ENCODE results near the gene MYLK. TPM values are rescaled to one million over a fixed set of nuclear protein-coding genes. Genes with fewer than 3 reads are reported as not detected.

Gene MYLK
- total RNA-seq, 4 donors from 2014 or later, result 32.0 to 81.2 (median 61.5) TPM

DNA sequence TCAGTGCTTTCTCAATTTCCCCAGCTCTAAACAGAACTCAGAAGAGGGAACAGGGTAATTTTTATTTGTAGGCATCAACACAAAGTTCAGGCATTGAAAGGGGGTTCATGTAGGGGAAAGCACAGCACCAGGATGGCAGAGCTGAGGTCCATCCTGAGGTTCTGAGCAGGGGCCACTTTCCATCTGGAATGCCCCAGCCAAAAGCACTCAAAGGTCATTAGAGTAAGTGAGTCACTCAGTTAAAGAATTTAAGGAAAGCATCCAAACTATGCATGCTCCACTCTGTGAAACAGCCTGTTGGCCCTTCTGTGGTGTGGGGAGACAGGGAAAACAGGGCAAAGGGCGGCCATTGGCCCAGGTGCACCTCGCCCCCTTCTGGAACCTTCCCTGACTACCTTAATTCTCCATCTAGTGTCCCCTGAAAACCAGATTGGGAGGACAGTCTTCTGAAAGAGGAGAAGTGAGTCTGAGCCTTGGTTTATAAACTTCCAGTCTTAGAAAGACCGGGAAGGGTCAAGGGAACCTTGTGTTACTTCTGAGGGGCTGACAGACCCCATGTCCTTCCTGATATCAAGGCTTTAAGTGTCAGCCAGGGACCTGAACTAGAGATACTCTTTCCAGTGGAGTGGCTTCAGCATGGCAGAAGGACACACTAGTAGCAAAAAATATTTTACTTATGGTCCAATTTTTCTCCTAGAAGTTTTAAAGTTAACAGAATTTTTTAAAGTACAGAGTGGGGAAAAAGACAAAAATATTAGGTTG is 133.3 kb downstream of the MYLK start:
- whole genome bisulfite sequencing, 2 donors, result 69 to 71% methylated on average over 3 of the region's 3 CpGs
- TF ChIP-seq, protein P1, sequence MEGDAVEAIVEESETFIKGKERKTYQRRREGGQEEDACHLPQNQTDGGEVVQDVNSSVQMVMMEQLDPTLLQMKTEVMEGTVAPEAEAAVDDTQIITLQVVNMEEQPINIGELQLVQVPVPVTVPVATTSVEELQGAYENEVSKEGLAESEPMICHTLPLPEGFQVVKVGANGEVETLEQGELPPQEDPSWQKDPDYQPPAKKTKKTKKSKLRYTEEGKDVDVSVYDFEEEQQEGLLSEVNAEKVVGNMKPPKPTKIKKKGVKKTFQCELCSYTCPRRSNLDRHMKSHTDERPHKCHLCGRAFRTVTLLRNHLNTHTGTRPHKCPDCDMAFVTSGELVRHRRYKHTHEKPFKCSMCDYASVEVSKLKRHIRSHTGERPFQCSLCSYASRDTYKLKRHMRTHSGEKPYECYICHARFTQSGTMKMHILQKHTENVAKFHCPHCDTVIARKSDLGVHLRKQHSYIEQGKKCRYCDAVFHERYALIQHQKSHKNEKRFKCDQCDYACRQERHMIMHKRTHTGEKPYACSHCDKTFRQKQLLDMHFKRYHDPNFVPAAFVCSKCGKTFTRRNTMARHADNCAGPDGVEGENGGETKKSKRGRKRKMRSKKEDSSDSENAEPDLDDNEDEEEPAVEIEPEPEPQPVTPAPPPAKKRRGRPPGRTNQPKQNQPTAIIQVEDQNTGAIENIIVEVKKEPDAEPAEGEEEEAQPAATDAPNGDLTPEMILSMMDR (IDR thresholded peaks at IDR 0.05), result no peak
- no peak for TF ChIP-seq POLR2A (IDR thresholded peaks at IDR 0.05)
- no peak for TF ChIP-seq EP300 (IDR thresholded peaks at IDR 0.05)
- H3K27ac ChIP-seq, result peak overlapping the region in 2 of 4 donors; percentile 11 to 20
- DNase-seq (ENCODE audit: low spot score in 2 of 2), result no peak
- H3K36me3 ChIP-seq, result no peaks in the 10 kb centered on the region
- H3K4me3 ChIP-seq, result no peak overlapping the region
- no peaks in the 10 kb centered on the region for H3K9me3 ChIP-seq
- peaks cover 0 to 14% (median 4%) of the 10 kb centered on the region in 4 donors for H3K4me1 ChIP-seq
- H3K27me3 ChIP-seq, result no peaks in the 10 kb centered on the region

GRCh38 chr3:123750209-123750608 is 133.9 kb downstream of the MYLK start:
- Histone ChIP-seq H3K4me3 (no peak overlapping the region), H3K27me3 (no peaks in the 10 kb centered on the region), H3K36me3 (no peaks in the 10 kb centered on the region), H3K27ac (peak overlapping the region in 2 of 4 donors; percentile 11 to 20), H3K9me3 (no peaks in the 10 kb centered on the region), H3K4me1 (peaks cover 0 to 14% (median 4%) of the 10 kb centered on the region in 4 donors)
- 21 to 27% methylated on average over 1 of the region's 1 CpG for WGBS, 2 donors
- TF ChIP-seq POLR2A (IDR thresholded peaks at IDR 0.05) (no peak), EP300 (IDR thresholded peaks at IDR 0.05) (no peak)
- TF ChIP-seq, protein P1 (IDR thresholded peaks at IDR 0.05), result no peak
- no peak for DNase-seq (ENCODE audit: low spot score in 2 of 2)

DNA sequence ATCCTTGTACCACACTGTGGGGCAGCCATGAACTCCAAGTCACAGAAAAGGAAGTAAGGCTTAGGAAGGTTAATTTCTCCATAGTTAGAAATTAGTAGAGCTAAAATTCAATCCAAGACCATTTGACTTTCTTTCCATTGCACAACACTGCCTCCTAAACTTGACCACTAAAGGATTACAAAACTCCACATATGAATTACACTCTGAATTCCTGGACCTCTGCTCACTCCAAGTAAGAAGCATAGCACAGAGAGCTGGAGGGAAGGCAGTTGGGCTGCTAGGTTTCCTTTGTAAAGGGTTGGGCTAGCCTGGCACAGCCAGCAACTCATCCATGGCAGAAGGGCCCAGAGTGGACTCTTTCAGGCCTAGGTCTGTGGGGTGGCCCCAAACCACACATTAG is 134.4 kb downstream of the MYLK start:
- Histone ChIP-seq H3K36me3 (no peaks in the 10 kb centered on the region), H3K27me3 (no peaks in the 10 kb centered on the region), H3K9me3 (no peaks in the 10 kb centered on the region), H3K4me1 (peaks cover 0 to 14% (median 4%) of the 10 kb centered on the region in 4 donors), H3K27ac (peak overlapping the region in 1 of 4 donors; percentile 20), H3K4me3 (no peak overlapping the region)
- TF ChIP-seq, protein P1 (IDR thresholded peaks at IDR 0.05), result no peak
- no peak for TF ChIP-seq POLR2A (IDR thresholded peaks at IDR 0.05)
- TF ChIP-seq EP300 (IDR thresholded peaks at IDR 0.05), result peak in 1 of 2 donors; percentile 25
- DNase-seq (ENCODE audit: low spot score in 2 of 2), result no peak

DNA sequence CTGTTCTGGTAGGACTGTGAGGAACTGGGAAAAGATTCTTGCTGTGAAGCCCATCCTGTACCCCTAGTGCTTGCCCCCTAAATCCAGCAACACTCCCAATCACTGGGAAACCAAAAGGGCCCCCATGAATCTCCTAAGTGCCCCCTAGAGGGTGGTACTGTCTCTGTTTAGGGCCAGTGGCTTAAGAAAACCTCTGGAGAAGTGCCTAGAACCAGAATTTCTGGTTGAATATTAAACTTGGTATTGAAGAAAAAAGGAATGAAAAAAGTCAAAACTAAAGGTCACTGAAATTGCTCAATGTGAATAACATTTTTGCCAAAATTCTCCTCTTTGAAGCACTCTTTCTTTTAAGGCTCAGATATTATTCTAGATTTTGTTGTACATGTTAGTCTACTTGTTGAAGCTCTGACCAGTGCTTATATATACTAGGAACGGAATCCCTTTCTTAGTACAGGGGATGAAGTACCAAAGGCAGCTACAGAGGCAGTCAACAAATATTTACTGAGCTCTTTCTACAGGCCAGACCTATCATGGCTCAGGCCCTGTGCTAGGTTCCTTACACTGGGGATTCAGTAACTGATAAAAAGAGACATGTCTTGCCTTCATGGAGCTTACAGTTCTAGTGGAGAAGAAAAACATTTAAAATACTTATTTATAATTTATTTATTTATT is 138.8 kb downstream of the MYLK start:
- DNase-seq (ENCODE audit: low spot score in 2 of 2), result no peak
- H3K27me3 ChIP-seq, result no peaks in the 10 kb centered on the region
- no peak for TF ChIP-seq EP300 (IDR thresholded peaks at IDR 0.05)
- TF ChIP-seq POLR2A (IDR thresholded peaks at IDR 0.05), result no peak
- TF ChIP-seq, protein P1 (IDR thresholded peaks at IDR 0.05), result no peak
- no peaks in the 10 kb centered on the region for H3K36me3 ChIP-seq
- no peak overlapping the region for H3K4me3 ChIP-seq
- peaks cover 0 to 3% (median under 1%) of the 10 kb centered on the region in 4 donors for H3K4me1 ChIP-seq
- WGBS, 2 donors, result 73 to 74% methylated on average over 1 of the region's 1 CpG
- no peaks in the 10 kb centered on the region for H3K9me3 ChIP-seq
- H3K27ac ChIP-seq, result no peak overlapping the region

DNA sequence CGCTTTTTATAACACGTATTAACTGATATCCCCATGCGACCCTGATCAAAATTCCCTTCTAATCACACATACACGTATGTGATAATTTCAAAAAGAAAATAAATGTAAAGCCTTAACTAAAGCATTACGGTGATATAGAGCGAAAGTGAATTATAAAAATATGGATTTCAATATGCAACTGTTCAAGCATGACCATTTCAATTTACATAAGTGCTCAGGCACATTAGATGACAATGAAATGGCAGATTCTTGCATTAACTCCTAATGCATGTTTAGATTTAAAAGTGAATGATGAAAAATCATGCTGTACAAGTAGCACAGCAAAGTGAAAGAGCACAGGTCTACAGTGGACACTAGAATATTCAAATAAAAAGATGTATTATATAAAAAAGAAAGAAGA is 140.1 kb downstream of the MYLK start:
- Histone ChIP-seq H3K36me3 (no peaks in the 10 kb centered on the region), H3K9me3 (no peaks in the 10 kb centered on the region), H3K27me3 (no peaks in the 10 kb centered on the region), H3K4me1 (no peaks in the 10 kb centered on the region), H3K4me3 (no peak overlapping the region), H3K27ac (no peak overlapping the region)
- no peak for DNase-seq (ENCODE audit: low spot score in 2 of 2)
- TF ChIP-seq EP300 (IDR thresholded peaks at IDR 0.05) (no peak), POLR2A (IDR thresholded peaks at IDR 0.05) (no peak)
- TF ChIP-seq, protein P1 (IDR thresholded peaks at IDR 0.05), result no peak
- WGBS, 2 donors, result 94 to 97% methylated on average over 6 of the region's 6 CpGs

Data from tibial nerve (tissue), 4 donors.